DMS53 (cell line): Measurements from ENCODE around the gene MAN1A1.

ENCODE experiments used
- DNase-seq: peaks from one replicate; lab custom pipeline; 2025; lab: John Stamatoyannopoulos, UW

MAN1A1 gene

GRCh38 chr6:119140196-119141140 is 209.1 kb downstream of the MAN1A1 start:
- DNase-seq = no peak

- no peak for DNase-seq
These were observed 210.5 kb downstream of the MAN1A1 start for GRCh38 chr6:119138906-119139541.

- DNase-seq = no peak
These were observed 212.1 kb downstream of the MAN1A1 start for GRCh38 chr6:119137194-119138072.

GRCh38 chr6:119134752-119135151 is 214.8 kb downstream of the MAN1A1 start:
- DNase-seq = no peak

GRCh38 chr6:119133400-119133799 is 216.2 kb downstream of the MAN1A1 start:
- DNase-seq = no peak

- no peak for DNase-seq
These were observed 217.1 kb downstream of the MAN1A1 start for GRCh38 chr6:119132261-119132981.

- peak; percentile 82 for DNase-seq
These were observed 219.5 kb downstream of the MAN1A1 start for GRCh38 chr6:119129968-119130484.

GRCh38 chr6:119129148-119129967 is 220.2 kb downstream of the MAN1A1 start:
- peak; percentile 65 for DNase-seq

GRCh38 chr6:119128252-119128912 is 221.2 kb downstream of the MAN1A1 start:
- DNase-seq = no peak

- no peak for DNase-seq
These were observed 221.9 kb downstream of the MAN1A1 start for GRCh38 chr6:119127627-119128026.
